ENCODE data around the gene S100A2. TPM values are rescaled to one million over a fixed set of nuclear protein-coding genes. Genes with fewer than 3 reads are reported as not detected.
"Not testable (repeated sequence)": the region's sequence is repeated elsewhere in the genome, so short reads cannot be mapped to it uniquely, and the experiment has no call there.

The S100A2 gene
- total RNA-seq, 4 donors from 2014 or later, result 1.3 to 6.5 TPM; not detected in 2

- no peak for TF ChIP-seq CTCF (IDR thresholded peaks at IDR 0.05)
- DNase-seq (ENCODE audit: low spot score) (no peak), ATAC-seq (ENCODE audit: low FRiP score) (no peak)
Observed at GRCh38 chr1:153592748-153593147, 27.1 kb upstream of the S100A2 start.

- ATAC-seq (ENCODE audit: low FRiP score), result no peak
- TF ChIP-seq CTCF (IDR thresholded peaks at IDR 0.05), result no peak
- DNase-seq (ENCODE audit: low spot score), result no peak
Observed at GRCh38 chr1:153588482-153588881, 22.8 kb upstream of the S100A2 start.

- DNase-seq (ENCODE audit: low spot score); ATAC-seq (ENCODE audit: low FRiP score): not testable (repeated sequence)
Observed at GRCh38 chr1:153588033-153588432, 22.4 kb upstream of the S100A2 start.

GRCh38 chr1:153587314-153587713 is 21.7 kb upstream of the S100A2 start:
- DNase-seq (ENCODE audit: low spot score) (no peak), ATAC-seq (ENCODE audit: low FRiP score) (no peak)
- TF ChIP-seq CTCF (IDR thresholded peaks at IDR 0.05), result no peak

GRCh38 chr1:153586347-153586746 is 20.7 kb upstream of the S100A2 start:
- TF ChIP-seq CTCF (IDR thresholded peaks at IDR 0.05), result no peak
- ATAC-seq (ENCODE audit: low FRiP score), result no peak
- no peak for DNase-seq (ENCODE audit: low spot score)

GRCh38 chr1:153585006-153585405 is 19.4 kb upstream of the S100A2 start:
- TF ChIP-seq CTCF (IDR thresholded peaks at IDR 0.05), result no peak
- DNase-seq (ENCODE audit: low spot score) (no peak), ATAC-seq (ENCODE audit: low FRiP score) (no peak)

GRCh38 chr1:153583976-153584375 is 18.3 kb upstream of the S100A2 start:
- ATAC-seq (ENCODE audit: low FRiP score) (no peak), DNase-seq (ENCODE audit: low spot score) (no peak)
- TF ChIP-seq CTCF (IDR thresholded peaks at IDR 0.05), result no peak

GRCh38 chr1:153583514-153583913 is 17.9 kb upstream of the S100A2 start:
- ATAC-seq (ENCODE audit: low FRiP score); DNase-seq (ENCODE audit: low spot score): not testable (repeated sequence)

GRCh38 chr1:153582836-153583235 is 17.2 kb upstream of the S100A2 start:
- not testable (repeated sequence) for DNase-seq (ENCODE audit: low spot score)

More at GRCh38 chr1:153582836-153583235, 17.2 kb upstream of the S100A2 start:
- ATAC-seq (ENCODE audit: low FRiP score), result not testable (repeated sequence)
